HepG2 (cell line): ENCODE measurements around the gene CLTA. TPM values are rescaled to one million over a fixed set of nuclear protein-coding genes. Genes with fewer than 3 reads are reported as not detected.

Experiments
- CBFB ChIP-seq: sonication (generic); formaldehyde crosslinking; IDR thresholded peaks from 2 replicates; pipeline ENCODE4 v1.4.0; 2020; ENCODE audit warnings: missing genetic modification reagents
- EEA1 ChIP-seq: sonication (generic); formaldehyde crosslinking; IDR thresholded peaks from 2 replicates; pipeline ENCODE4 v1.5.1; 2020; ENCODE audit warnings: mild to moderate bottlenecking, missing genetic modification reagents, borderline replicate concordance
- FOXK2 ChIP-seq: fragments of 450-650 bp; IDR thresholded peaks from 2 replicates; pipeline ENCODE4 v1.6.1; 2016
- GABPB1 ChIP-seq: IDR thresholded peaks from 2 replicates; pipeline ENCODE4 v1.6.1; 2016; ENCODE audit warnings: mild to moderate bottlenecking, missing genetic modification reagents, moderate library complexity, missing compliant biosample characterization
- NR3C1 ChIP-seq: sonication (generic); formaldehyde crosslinking; IDR thresholded peaks from 2 replicates; pipeline ENCODE4 v1.4.0; 2020; ENCODE audit warnings: missing genetic modification reagents
- ZBTB42 ChIP-seq: sonication (generic); formaldehyde crosslinking; IDR thresholded peaks from 2 replicates; pipeline ENCODE4 v1.5.0; 2020; ENCODE audit warnings: mild to moderate bottlenecking, missing genetic modification reagents
- ZNF672 ChIP-seq: sonication (generic); formaldehyde crosslinking; IDR thresholded peaks from 2 replicates; pipeline ENCODE4 v1.8.1; 2022; ENCODE audit warnings: missing genetic modification reagents
- polyA plus RNA-seq, 8 experiments: library from polyadenylated mRNA; depleted of rRNA in 3 of 8; stranded (reverse) in 7 of 8; unstranded in 1 of 8; fragments of >200 nt; fragmentation: Illumina TruSeq in 4 of 8; extraction: Trizol in 4 of 8; gene quantifications; 2 replicates each; pipeline versions ENCODE4 v1.2.1 to v1.2.3, GENCODE V29; 2011 to 2016; ENCODE audit warnings: low read depth in 4 of 8, missing spikeins in 1 of 8, mixed read lengths in 1 of 8; ENCODE audit not compliant: insufficient read depth in 1 of 8
- total RNA-seq, 5 experiments: library from RNA; depleted of rRNA; stranded (reverse); fragments of >200 nt; fragmentation: Illumina TruSeq; extraction: Trizol; gene quantifications; 2 replicates each; pipeline ENCODE4 v1.2.3, GENCODE V29; 2016; ENCODE audit warnings: low read depth in 1 of 5
- TF ChIP-seq, protein P1 (sequence below): sonication (generic); formaldehyde crosslinking; IDR thresholded peaks from 2 replicates; pipeline ENCODE4 v1.8.0; 2022; ENCODE audit warnings: missing genetic modification reagents, mild to moderate bottlenecking, inconsistent platforms, borderline replicate concordance
- TF ChIP-seq, protein P2 (sequence below): sonication (generic); formaldehyde crosslinking; IDR thresholded peaks from 2 replicates; pipeline ENCODE4 v1.5.0; 2020; ENCODE audit warnings: mild to moderate bottlenecking, low read depth, missing genetic modification reagents, borderline replicate concordance
- TF ChIP-seq, protein P3 (sequence below): sonication (generic); formaldehyde crosslinking; IDR thresholded peaks from 2 replicates; pipeline ENCODE4 v1.8.0; 2023; ENCODE audit warnings: mild to moderate bottlenecking, missing genetic modification reagents
- TF ChIP-seq, protein P4 (sequence below): sonication (generic); formaldehyde crosslinking; IDR thresholded peaks from 2 replicates; pipeline ENCODE4 v1.4.0; 2020; ENCODE audit warnings: missing genetic modification reagents, borderline replicate concordance
- TF ChIP-seq, protein P5 (sequence below): sonication (generic); formaldehyde crosslinking; IDR thresholded peaks from 2 replicates; pipeline ENCODE4 v1.4.0; 2020; ENCODE audit warnings: mild to moderate bottlenecking, missing genetic modification reagents, borderline replicate concordance
- TF ChIP-seq, protein P6 (sequence below): sonication (generic); formaldehyde crosslinking; IDR thresholded peaks from 2 replicates; pipeline ENCODE4 v1.5.1; 2020; ENCODE audit warnings: mild to moderate bottlenecking, missing genetic modification reagents, moderate library complexity
- TF ChIP-seq, protein P7 (sequence below): sonication (generic); formaldehyde crosslinking; IDR thresholded peaks from 2 replicates; pipeline ENCODE4 v1.4.0; 2020; ENCODE audit warnings: missing genetic modification reagents, borderline replicate concordance

Gene CLTA
- total and polyA plus RNA-seq, 2 of the 13 experiments (the other 11 are each of a cell fraction or from before 2014, with no cell fraction given), result 143 to 222 TPM

DNA sequence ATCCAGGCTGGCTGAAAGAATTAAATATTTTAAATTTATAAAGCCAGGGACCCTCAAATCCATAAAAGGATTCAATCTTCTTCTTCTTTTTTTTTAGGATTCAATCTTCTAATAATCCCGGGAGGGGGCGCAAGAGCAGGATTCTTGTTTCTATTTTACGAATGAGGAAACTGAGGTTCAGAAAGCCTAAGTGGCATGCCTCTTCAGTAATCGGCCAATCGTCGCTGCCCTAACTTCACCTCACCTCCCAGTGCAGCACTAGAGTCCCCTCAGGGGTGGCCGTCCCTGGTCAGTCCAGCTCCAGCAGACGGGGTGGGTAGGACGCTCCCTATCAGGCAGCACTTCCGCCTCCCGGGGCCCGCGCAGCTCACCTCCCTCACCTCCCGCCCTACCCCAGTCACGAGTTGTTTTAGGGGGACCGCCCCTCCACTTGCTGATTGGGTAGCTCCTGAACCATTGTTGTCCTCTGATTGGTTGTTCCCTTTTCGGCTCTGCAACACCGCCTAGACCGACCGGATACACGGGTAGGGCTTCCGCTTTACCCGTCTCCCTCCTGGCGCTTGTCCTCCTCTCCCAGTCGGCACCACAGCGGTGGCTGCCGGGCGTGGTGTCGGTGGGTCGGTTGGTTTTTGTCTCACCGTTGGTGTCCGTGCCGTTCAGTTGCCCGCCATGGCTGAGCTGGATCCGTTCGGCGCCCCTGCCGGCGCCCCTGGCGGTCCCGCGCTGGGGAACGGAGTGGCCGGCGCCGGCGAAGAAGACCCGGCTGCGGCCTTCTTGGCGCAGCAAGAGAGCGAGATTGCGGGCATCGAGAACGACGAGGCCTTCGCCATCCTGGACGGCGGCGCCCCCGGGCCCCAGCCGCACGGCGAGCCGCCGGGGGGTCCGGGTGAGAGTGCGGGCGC lies at the start of gene CLTA (continued):
- TF ChIP-seq, protein P1, sequence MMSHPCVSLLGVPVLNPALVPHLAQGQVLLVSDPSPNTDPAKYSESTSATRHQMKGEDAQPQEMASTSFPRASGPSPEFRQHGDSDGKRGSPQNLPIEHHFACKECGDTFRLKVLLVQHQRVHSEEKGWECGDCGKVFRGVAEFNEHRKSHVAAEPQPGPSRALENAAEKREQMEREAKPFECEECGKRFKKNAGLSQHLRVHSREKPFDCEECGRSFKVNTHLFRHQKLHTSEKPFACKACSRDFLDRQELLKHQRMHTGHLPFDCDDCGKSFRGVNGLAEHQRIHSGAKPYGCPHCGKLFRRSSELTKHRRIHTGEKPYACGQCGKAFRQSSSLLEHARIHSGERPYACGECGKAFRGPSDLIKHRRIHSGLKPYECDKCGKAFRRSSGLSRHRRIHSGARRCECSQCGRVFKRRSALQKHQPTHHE (CRISPR knock-in tag), result peak; percentile 85
- TF ChIP-seq ZNF672 (CRISPR knock-in tag), result no peak
- peak; percentile 66; the same call in 1 of the 2 replicates for TF ChIP-seq ZBTB42 (CRISPR knock-in tag)
- TF ChIP-seq GABPB1 (CRISPR knock-in tag), result peak; percentile 93
- TF ChIP-seq, protein P2, sequence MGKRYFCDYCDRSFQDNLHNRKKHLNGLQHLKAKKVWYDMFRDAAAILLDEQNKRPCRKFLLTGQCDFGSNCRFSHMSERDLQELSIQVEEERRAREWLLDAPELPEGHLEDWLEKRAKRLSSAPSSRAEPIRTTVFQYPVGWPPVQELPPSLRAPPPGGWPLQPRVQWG (CRISPR knock-in tag), result no peak
- no peak for TF ChIP-seq NR3C1
- TF ChIP-seq, protein P3, sequence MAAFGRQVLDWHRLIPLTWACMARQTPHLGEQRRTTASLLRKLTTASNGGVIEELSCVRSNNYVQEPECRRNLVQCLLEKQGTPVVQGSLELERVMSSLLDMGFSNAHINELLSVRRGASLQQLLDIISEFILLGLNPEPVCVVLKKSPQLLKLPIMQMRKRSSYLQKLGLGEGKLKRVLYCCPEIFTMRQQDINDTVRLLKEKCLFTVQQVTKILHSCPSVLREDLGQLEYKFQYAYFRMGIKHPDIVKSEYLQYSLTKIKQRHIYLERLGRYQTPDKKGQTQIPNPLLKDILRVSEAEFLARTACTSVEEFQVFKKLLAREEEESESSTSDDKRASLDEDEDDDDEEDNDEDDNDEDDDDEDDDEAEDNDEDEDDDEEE (CRISPR knock-in tag), result no peak
- TF ChIP-seq, protein P4, sequence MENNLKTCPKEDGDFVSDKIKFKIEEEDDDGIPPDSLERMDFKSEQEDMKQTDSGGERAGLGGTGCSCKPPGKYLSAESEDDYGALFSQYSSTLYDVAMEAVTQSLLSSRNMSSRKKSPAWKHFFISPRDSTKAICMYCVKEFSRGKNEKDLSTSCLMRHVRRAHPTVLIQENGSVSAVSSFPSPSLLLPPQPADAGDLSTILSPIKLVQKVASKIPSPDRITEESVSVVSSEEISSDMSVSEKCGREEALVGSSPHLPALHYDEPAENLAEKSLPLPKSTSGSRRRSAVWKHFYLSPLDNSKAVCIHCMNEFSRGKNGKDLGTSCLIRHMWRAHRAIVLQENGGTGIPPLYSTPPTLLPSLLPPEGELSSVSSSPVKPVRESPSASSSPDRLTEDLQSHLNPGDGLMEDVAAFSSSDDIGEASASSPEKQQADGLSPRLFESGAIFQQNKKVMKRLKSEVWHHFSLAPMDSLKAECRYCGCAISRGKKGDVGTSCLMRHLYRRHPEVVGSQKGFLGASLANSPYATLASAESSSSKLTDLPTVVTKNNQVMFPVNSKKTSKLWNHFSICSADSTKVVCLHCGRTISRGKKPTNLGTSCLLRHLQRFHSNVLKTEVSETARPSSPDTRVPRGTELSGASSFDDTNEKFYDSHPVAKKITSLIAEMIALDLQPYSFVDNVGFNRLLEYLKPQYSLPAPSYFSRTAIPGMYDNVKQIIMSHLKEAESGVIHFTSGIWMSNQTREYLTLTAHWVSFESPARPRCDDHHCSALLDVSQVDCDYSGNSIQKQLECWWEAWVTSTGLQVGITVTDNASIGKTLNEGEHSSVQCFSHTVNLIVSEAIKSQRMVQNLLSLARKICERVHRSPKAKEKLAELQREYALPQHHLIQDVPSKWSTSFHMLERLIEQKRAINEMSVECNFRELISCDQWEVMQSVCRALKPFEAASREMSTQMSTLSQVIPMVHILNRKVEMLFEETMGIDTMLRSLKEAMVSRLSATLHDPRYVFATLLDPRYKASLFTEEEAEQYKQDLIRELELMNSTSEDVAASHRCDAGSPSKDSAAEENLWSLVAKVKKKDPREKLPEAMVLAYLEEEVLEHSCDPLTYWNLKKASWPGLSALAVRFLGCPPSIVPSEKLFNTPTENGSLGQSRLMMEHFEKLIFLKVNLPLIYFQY (CRISPR knock-in tag), result 0 out of 2 replicates have a peak, but pooled peaks have one; percentile 19
- peak; percentile 62; the same call in 1 of the 2 replicates for TF ChIP-seq CBFB (CRISPR knock-in tag)
- peak; percentile 68; the same call in 1 of the 2 replicates for TF ChIP-seq FOXK2
- no peak for TF ChIP-seq EEA1 (CRISPR knock-in tag)
- TF ChIP-seq, protein P5, sequence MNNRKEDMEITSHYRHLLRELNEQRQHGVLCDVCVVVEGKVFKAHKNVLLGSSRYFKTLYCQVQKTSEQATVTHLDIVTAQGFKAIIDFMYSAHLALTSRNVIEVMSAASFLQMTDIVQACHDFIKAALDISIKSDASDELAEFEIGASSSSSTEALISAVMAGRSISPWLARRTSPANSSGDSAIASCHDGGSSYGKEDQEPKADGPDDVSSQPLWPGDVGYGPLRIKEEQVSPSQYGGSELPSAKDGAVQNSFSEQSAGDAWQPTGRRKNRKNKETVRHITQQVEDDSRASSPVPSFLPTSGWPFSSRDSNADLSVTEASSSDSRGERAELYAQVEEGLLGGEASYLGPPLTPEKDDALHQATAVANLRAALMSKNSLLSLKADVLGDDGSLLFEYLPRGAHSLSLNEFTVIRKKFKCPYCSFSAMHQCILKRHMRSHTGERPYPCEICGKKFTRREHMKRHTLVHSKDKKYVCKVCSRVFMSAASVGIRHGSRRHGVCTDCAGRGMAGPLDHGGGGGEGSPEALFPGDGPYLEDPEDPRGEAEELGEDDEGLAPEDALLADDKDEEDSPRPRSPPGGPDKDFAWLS (CRISPR knock-in tag), result no peak
- TF ChIP-seq, protein P6, sequence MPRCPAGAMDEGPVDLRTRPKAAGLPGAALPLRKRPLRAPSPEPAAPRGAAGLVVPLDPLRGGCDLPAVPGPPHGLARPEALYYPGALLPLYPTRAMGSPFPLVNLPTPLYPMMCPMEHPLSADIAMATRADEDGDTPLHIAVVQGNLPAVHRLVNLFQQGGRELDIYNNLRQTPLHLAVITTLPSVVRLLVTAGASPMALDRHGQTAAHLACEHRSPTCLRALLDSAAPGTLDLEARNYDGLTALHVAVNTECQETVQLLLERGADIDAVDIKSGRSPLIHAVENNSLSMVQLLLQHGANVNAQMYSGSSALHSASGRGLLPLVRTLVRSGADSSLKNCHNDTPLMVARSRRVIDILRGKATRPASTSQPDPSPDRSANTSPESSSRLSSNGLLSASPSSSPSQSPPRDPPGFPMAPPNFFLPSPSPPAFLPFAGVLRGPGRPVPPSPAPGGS (CRISPR knock-in tag), result peak; percentile 88
- TF ChIP-seq, protein P7, sequence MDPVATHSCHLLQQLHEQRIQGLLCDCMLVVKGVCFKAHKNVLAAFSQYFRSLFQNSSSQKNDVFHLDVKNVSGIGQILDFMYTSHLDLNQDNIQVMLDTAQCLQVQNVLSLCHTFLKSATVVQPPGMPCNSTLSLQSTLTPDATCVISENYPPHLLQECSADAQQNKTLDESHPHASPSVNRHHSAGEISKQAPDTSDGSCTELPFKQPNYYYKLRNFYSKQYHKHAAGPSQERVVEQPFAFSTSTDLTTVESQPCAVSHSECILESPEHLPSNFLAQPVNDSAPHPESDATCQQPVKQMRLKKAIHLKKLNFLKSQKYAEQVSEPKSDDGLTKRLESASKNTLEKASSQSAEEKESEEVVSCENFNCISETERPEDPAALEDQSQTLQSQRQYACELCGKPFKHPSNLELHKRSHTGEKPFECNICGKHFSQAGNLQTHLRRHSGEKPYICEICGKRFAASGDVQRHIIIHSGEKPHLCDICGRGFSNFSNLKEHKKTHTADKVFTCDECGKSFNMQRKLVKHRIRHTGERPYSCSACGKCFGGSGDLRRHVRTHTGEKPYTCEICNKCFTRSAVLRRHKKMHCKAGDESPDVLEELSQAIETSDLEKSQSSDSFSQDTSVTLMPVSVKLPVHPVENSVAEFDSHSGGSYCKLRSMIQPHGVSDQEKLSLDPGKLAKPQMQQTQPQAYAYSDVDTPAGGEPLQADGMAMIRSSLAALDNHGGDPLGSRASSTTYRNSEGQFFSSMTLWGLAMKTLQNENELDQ (CRISPR knock-in tag), result 0 out of 2 replicates have a peak, but pooled peaks have one; percentile 38
